ENCODE data around the gene PGC.
"Not testable (repeated sequence)": the region's sequence is repeated elsewhere in the genome, so short reads cannot be mapped to it uniquely, and the experiment has no call there.

PGC gene

DNA sequence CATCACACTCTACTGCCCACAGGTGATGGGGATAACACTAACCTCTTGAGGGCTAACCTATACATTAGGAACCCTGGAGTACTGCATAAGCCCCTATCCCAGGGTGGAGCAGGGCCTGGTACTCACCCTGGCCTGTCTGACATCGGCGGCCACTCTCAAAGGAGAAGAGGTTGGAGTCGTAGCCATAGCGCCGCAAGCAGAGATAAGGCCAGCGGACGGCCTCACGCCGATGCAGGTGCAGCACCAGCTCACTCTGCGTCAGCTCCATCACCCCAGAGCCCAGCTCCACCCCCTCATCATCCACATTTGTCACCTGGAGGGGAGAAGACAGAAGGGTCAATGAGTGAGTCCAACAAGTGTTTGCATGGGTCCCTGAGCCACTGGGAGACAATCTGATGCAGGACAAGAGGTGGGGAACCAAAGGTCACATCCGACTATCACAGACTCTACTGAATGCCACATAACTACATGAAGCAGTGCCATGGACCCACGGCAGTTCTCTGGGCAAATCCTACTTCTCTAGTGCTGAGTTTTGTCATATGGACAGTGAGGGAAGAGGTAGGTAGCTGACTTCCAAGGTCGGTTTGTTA lies 28.2 kb upstream of the PGC start:
- DNase-seq (ENCODE audit: low spot score) = no peak

DNA sequence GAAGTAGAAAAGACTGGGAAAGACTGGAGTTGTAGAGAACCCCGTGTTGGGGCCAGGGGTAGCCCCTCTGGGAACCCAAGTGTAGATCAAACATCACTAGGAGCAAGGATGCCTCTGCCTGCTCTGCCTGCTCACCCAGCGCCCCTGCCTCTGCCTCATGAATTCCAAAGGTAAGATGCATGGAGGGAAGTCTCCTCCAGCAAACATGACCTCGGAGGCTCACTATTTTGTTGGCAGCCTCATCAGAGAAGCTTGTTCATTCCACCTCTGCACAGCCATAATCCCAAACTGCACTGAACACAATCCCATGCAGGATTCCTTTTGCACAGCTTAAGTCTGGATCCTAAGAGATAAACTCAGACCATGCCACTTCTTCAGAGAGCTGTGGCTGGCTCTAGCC lies 27.6 kb upstream of the PGC start:
- no peak for DNase-seq (ENCODE audit: low spot score)

DNA sequence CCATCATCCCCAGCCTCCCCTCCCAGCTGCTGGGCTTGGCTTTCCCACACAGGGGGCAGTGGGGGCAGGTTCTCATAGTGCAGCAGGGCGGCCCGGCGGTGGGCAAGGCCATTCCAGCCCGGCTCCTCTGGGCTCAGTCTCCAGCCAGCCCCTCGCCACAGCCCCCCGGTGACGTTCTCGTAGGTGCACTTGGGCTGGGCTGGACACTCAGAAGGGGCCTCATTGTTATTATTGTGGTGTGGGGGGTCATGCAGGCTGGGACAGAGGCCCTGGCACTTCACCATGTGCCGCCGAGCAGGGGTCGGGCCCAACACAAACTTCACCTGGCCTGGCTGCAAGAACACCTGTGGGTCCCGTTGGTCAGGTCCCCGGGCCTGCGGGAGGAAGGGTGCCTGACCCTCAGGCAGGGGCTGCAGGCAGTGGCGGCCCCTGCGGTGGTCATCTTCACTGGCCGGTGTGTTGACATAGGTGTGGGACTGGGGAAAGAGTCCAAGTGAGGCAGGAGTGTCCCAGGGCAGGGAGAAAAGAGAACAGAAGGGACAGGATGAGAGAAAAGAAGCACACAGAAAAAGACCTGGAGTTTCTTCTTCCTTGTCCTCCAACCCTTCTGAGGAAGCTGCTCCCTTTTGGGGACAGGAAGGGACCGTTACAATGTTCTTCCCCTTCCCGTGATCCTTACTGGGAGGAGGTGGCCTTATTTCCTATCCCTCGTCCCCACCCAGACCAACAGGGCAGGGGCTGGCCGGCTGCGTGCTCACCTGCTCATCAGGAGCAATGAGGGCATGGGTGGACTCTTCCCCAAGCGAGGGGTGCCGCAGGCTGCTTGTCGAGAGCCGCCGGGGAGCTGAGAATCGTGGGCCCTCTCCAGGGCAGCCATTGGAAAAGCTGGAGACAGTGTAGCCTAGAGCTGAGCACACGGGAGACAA lies 24.1 kb upstream of the PGC start:
- no peak for DNase-seq (ENCODE audit: low spot score)

DNA sequence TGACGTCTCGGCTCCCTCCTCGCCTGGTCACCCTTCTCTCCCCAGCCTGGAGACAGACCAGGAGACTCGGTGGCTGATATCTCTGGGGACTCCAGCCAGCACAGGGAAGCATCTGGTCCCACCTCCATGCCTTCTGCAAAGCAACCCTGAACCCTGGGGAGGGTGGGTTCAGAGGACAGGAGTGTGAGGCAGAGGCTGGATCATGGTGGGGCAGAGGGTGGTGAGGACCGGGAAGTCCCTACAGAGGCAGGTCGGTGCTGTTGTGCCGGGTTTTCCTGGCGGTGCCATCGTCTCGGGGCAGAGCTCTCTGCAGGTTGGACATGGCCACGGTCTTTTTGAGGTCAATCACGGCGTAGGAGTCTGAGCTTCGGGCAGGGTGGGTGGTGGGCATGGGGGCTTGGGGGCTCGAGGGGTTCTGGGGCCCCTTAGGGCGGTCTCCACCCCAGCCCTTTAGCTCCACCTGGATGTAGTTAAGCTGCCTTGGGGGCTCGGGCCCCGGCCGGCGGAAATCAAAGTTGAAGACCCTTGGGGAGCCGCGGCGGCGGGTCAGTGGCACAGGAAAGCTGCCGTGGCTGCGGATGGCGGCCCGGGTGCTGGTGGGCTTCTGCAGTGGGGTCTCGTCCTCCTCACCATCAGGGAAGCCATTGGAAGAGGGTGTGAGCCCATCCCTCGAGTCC lies 23.3 kb upstream of the PGC start:
- DNase-seq (ENCODE audit: low spot score) = no peak

DNA sequence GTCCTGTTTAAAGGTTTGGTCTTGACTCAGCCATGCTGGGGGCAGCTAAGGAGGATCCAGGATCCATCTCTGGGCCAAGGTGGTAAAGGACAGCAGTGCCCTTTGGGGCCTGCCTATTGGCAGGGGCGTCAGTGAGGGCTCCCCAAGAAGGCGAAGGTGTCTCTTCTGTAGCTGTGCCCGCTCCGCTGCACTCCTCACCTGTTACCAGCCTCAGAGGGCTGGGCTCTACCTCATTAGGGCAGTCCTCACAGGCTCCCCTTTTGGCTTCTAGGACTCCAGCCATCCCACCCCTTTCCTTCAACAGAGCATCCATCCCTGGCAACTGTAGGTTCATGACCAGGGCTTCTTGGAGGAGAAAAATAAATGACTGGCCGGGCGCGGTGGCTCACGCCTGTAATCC lies 22.2 kb upstream of the PGC start:
- DNase-seq (ENCODE audit: low spot score) = no peak

DNA sequence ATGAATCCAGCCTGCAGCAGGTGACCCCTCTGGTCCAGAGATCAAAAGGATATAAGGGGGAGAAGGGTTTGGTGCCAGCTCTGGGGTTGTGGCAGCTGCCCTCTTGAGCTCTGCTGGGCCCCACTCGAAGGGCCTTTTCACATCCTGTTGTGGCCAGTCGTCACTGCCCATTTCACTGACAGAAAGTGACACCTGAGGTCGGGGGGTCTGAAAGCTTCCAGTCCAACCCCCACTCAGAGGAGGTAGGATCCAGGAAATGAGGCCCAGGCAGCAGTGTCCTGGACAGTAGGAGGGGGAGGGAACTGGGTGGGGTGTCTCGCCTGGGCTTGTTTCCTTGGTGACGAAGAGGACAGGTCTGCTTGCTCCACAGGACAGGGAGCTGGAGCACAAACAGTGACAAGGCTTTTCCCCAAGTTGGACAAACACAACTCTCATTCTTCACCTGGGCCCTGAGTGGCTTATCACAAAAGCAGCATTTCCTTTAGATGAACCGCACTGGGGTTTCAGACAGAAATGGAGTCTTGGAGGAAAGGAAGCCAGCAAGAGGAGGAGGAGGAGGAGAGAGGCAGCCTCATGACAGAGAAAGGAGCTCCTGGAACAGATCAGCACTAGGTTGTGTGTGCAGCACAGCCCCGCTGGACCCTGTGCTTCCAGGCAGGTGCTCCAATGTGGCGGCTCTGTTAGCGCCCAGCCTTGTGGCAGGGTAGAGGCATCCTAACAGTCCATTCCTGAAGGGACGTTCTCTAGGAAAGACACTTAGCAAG lies 21.5 kb upstream of the PGC start:
- DNase-seq (ENCODE audit: low spot score) = no peak

DNA sequence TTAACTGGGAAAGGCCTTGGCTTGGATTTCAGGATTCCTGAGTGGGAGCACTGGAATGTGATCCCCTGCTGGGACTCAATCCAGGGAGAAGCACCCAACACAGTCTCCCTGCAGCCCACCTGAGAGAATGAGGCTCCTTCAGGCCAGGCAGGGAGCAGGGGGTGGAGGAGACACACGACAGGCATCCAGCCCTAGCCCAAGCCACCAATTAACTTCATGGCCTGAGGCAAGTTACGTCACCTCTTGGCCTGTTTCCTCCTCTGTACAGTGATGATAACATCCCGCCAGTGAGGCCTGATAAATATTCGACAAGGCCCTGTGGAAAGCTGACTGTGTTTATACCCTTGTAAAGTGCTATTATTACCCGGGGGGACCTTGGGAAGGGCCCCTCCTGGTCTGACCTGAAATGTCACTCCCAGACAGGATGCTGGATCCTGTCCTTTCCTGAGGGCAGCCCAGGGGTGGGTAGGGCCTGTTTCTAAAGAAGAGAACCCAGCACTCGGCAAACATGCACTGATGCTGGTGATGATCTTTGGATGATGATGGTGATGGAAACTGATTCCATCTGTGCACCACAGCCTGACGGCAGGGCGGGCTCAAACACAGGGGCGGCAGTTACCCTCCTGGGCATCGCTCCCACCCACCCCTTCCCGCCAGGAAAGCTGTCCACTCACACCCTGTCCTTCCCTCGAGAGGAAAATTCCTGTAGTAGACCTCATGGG lies 20.1 kb upstream of the PGC start:
- DNase-seq (ENCODE audit: low spot score) = peak; percentile 92

DNA sequence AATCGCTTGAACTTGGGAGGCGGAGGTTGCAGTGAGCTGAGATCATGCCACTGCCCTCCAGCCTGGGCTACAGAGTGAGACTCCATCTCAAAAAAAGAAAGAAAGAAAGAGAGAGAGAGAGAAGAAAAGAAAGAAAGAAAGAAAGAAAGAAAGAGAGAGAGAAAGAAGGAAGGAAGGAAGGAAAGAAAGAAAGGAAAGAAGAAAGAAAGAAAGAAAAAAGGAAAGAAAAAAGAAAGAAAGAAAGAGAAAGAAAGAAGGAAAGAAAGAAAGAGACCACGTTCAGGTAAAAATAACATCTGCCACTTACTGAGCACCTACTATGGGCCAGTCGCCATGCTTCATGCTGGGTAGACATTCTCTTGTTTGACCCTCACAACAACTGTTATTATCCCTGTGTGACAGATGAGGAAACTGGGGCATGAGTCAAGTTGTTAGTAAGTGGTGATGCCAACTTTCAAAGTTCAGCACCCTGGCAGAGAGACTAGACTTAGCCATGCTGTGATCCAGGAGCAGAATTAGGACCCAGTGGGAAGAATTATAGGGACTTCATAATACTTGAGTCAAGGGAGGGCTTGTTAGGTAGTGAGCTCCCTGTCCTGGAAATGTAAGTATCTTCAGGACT lies 19.0 kb upstream of the PGC start:
- DNase-seq (ENCODE audit: low spot score) = not testable (repeated sequence)

DNA sequence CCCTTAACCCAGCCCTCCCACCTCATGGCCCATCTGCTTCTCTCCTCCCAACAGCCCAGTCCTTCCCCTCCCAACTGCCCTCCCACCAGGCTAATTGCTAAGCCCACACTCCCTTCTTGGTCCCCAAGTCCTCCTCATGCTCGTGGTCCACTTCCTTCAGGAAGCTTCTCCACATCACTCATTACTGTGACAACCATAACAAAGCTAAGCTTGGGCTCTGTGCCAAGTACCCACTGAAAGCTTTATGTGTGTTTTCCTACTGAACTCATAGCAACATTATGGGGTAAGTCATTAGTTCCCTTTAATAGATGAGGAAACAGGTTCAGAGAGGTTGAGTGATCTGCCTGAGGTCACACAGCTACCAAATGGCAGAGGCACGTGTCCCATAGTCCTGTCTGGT lies 16.3 kb upstream of the PGC start:
- DNase-seq (ENCODE audit: low spot score) = no peak

DNA sequence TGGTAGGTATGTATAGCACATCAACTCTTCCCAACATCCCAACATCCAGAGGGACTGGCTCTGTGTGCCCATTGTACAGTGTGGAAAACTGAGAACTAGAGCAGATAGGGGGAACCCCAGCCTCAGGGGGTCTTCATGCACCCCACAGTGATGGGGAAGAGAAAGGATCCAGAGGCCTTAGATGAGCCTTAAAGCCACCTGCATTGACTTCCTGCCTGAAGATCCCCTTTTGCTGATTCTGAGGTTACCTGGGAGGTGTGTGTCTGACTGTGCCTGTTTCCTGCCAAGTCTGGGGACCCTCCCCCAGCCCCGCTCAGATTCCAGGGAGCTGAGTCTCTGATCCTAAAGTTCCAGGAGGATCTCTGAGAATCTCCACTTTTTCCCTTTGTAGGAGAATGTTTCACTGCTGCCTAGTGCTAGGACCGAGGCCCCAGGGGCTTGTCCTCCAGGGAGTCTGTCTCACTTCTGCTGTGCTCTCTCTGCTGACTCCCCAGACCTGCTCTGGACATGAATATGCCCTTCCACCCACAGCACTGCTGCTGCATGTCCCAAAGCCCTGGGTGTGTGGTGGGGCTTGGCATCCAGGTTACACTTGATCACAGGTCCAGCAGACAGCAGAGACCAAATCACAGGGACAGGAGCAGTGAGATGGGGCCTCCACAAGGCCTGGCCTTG lies 12.8 kb upstream of the PGC start:
- no peak for DNase-seq (ENCODE audit: low spot score)

DNA sequence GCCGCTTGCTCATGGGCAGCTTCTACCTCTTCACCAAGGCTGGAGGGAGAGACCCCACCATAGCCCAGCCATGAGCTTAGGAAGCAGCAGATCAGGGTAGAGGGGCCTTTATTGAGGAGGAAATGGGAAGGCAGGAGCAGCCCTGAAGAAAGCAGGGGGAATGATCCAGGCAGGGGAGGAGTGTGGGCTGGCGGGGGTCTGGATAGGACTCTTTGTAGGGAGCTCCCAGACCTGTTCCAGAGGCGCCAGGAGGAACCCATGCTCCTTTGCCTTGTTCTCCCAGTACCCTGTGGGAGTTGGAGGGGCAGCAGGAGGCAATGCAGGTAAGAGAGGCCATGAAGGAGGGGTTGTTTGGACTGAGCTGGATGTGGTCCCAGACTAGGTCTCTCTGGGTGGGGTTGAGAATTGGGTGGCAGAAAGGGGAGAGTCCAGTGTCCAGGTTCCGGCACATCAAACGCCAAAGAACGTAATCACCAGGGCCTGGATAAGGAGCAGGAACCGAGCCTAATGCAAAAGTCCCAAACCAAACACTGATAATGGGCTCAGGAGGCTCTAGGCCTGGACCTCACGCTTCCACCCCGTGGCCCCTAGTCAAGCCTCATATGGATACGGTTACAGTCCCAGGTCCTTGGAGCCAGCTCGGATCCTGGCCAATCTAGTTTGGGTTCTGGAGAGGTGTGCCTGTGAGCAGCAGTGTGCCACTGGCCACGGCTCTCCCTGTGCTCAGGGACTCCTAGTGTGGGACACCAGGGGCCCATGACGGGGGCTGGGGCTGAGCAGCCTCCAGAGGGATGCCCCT lies 12.1 kb upstream of the PGC start:
- no peak for DNase-seq (ENCODE audit: low spot score)

DNA sequence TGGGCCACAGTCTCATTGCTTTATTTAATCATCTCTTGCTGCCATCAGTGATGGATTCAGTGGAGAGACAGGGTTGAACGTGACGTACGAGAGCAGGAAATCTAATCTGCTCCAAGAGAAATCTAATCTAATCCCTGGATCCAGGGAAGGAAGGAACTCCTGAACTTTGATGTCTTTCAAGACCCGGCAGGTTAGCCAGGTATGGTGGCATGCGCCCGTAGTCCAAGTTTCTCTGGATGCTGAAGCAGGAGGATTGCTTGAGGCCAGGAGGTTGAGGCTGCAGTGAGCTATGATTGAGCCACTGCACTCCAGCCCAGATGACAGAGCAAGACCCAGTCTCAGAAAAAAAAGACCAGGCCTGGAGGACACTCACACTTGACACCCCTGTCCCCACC lies 11.4 kb upstream of the PGC start:
- DNase-seq (ENCODE audit: low spot score) = no peak

DNA sequence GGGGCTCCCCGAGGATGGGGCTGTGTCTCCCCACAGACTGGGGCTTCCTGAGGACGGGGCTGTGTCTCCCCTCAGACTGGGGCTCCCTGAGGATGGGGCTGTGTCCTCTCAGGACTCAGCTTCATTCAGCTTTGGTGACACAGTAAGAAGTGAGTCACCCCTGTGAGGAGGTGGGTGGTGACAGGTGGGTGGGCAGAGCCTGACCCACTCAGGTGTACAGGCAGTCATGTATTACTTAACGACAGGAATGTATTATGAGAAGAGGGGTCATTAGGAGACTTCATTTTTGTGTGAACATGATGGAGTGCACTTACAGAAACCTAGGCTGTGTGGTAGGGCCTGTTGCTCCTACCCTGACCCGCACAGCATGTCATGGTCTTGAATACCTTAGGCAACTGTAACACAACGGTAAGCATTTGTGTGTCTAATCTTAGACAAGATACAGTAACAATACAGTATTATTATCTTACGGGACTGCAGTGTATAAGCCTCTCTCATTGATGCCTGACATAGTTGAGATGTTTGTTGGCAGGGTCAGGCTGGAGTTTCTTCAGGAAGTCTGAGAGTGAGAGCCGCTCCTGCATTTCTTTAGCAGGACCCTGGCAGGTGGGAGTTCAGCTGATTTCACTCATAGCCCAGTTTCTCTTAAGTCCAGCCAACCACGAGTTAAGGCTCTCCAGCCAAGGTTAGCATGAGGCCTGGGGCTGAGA lies 10.9 kb upstream of the PGC start:
- DNase-seq (ENCODE audit: low spot score) = no peak

DNA sequence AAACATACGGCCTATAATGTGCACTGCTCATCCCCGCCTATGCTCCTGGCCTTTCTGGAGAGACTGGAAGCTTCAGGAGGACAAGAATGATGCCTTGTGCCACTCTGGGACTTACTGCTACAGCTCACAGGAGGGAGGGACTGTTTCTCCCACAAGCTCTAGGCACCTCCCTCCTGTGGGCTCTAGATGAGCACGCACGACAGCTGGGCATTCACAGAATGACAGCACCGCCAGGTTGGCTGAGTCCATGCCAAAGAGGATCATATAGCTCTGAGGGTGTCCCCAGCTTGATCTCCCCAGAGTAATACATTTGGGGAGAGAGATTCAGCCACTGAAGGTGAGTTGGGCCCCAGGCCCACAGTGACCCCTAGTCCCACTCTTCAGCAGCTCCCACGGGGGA lies 10.1 kb upstream of the PGC start:
- DNase-seq (ENCODE audit: low spot score) = no peak

DNA sequence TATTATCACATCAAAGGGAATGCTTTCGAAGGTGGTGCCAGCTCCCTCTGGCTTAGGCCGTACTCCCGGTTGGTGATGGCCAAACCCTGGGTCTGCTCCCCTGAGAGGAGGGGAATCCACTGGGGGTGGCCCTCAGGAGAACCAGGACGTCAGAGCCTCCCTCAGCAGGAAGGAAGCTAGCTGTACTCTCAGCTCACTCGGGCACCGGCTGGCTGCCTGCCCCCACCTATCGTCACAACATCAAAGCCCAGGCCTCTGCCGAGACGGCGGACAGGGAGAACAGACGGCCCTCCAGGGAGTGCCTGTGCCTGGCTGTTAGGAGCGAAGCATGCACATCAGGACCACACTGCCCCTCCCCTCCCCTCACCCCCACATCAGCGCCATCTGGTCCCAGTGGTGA lies 9.2 kb upstream of the PGC start:
- no peak for DNase-seq (ENCODE audit: low spot score)

DNA sequence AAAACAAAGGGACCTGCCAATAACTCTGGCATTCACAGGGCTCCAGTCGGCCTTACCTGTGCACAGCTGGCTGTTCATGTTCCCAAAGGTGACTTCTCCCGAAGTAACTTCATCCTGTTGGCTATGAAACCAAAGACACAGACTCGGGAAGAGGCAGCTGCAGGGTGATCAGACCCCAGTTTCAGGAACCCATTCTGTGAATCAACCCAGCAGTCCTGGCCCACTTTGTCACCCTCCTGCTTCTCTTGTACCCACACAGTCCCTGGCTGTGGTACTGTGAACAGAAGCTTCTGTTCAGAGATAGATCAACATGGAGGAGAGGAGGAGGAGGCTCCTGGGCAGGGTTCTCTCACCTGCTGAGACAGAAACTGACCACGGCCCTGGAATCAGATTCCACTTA lies 8.7 kb upstream of the PGC start:
- no peak for DNase-seq (ENCODE audit: low spot score)

DNA sequence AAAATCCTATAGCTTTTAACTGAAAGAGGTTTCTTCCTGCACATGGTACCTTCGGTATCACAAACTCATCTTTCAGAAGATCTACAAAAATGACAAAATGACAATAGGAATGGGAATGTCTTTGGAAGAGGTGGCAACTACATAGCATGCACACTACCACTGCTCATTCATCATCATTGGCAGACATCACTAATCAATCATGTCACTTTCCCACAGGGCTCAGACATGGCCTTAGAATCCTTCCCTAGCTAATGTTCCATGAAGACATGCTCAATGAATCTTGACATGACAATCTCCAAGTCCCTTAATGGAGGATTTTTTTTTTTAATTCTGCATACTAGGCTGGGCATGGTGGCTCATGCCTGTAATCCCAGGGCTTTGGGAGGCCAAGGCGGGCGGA lies 3.2 kb upstream of the PGC start:
- no peak for DNase-seq (ENCODE audit: low spot score)

DNA sequence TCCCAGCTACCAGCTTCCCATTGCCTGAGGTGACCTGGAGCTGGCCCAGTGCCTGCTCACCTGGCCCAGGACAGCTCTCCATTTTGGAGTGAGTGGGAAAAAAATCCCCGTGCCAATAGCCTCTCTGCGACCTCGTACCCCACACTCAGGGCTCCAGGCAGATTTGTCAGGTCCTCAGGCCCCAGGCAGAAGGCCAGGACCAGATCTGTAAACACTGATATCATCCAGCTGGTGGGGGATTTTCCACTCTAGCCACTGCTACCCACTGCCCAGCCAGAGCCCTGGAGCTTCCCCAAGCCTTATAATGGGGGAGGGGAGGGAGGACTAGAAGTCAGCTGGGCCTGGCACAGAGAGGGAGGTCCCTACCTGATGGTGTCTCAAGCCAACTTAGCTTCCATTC lies 1.3 kb upstream of the PGC start:
- no peak for DNase-seq (ENCODE audit: low spot score)

DNA sequence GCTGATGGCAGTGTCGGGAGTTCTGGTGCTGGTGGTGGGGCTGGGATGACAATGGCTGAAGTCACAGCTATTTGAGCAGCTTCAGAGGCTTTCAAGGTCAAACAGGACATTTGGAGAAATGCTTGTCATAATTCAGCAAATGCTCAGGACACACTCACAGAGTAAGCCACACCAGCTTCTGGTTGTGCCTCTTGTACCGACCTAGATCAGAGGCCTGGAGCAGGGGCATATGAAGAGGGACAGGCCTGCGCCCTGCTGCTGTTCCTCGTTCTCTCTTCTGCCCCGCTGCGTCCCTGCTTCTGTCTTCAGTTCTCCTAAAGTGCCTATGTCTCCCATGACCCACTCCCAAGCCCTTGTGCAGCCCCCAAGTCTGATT lies 893 bp upstream of the PGC start:
- DNase-seq (ENCODE audit: low spot score) = no peak

Data from AG08395 (cell line).